GM13977 (cell line): Measurements from ENCODE around the gene GCA.

Source experiments
- DNase-seq: peaks from one replicate; pipeline ENCODE4 v3.0.0; 2012; ENCODE audit warnings: low spot score
- CTCF ChIP-seq: IDR thresholded peaks from 2 replicates; pipeline ENCODE4 v1.5.1; 2012; ENCODE audit warnings: mild to moderate bottlenecking, control low read depth; ENCODE audit not compliant: insufficient read depth; ENCODE audit errors: extremely low read depth, missing control alignments
- in situ Hi-C: fragments of 300-500 bp; cut with MboI; formaldehyde crosslinking; loops from one replicate; pipeline ENCODE4 v1.12.0; 2022; ENCODE audit warnings: low sequenced_read_pairs, low pct_unique_long_range_greater_than_20kb, mixed read lengths, inconsistent platforms; ENCODE audit not compliant: unreplicated experiment

Gene GCA

GRCh38 chr2:162317058-162317742, 26.7 kb upstream of the GCA start:
- no peak for TF ChIP-seq CTCF
- DNase-seq: no peak
- in situ Hi-C loops: no loop called here

- DNase-seq: no peak
- TF ChIP-seq CTCF: no peak
- in situ Hi-C loops: no loop called here
Measured at GRCh38 chr2:162317861-162318327, 26.0 kb upstream of the GCA start.

GRCh38 chr2:162318328-162319180, 25.4 kb upstream of the GCA start, which contains the start of gene IFIH1:
Gene IFIH1, minus strand, starts transcription at chr2:162318684. Its CDS starts 377 bp downstream, at chr2:162318307.
- in situ Hi-C loops: no loop called here
- TF ChIP-seq CTCF: peak; percentile 26
- DNase-seq: peak; percentile 91

GRCh38 chr2:162320864-162321517, 22.9 kb upstream of the GCA start:
- TF ChIP-seq CTCF: no peak
- DNase-seq: no peak
- in situ Hi-C loops: no loop called here

GRCh38 chr2:162324953-162325352, 19.0 kb upstream of the GCA start:
- no peak for TF ChIP-seq CTCF
- no peak for DNase-seq
- in situ Hi-C loops: no loop called here

- peak; percentile 44 for TF ChIP-seq CTCF
- in situ Hi-C loops: no loop called here
- no peak for DNase-seq
Measured at GRCh38 chr2:162327134-162327769, 16.7 kb upstream of the GCA start.
